HCEC 1CT (cell line): Measurements from ENCODE around the gene ADARB2.
"Not testable (repeated sequence)": the region's sequence is repeated elsewhere in the genome, so short reads cannot be mapped to it uniquely, and the experiment has no call there.

ENCODE experiments used
- DNase-seq: peaks from one replicate; pipeline ENCODE4 v3.0.0-alpha.2; 2017

ADARB2 gene

DNA sequence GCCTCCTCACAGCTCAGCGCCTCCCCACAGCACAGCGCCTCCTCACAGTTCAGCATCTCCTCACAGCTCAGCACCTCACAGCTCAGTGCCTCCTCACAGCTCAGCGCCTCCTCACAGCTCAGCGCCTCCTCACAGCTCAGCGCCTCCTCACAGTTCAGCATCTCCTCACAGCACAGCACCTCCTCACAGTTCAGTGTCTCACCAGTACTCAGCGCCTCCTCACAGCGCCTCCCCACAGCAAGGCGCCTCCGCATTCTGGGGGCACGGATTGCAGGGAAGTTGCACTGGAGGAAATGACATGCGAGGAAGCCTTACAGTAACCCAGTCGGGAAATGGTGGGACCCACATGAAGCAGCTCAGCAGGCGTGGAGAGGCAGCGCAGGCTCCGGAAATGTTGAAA is 409.6 kb downstream of the ADARB2 start:
- DNase-seq: no peak

DNA sequence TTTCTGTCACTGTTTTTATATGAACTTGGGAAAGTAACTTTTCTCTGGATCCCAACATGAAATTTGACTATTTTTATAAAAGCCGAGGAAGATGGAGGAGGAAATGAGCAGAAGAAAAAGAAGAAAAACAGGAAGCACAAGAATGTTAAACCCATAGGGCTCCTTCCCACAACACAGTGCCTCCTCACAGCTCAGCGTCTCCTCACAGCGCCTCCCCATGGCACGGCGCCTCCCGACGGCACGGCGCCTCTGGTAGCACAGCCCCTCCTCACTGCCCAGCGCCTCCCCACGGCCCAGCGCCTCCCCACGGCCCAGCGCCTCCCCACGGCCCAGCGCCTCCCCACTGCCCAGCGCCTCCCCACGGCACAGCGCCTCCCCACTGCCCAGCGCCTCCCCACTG is 410.8 kb downstream of the ADARB2 start:
- not testable (repeated sequence) for DNase-seq

DNA sequence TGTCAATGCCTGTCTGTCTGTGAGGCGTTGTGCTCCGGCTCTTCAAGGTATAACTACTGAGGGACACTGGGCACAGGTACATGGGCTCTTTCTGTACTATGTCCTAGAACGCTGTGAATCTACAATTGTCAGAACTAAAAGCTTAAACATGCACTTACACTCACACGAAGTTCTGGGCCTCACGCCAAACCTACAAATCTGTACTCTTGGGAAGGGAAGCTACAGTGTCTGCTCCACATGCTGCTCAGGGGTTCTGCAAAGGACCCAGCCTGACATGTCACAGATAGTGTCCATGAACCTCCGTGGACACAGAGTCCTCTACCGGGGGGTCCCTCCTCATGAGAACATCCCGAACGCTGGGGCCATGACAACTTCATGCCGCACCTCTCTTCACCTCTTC is 412.4 kb downstream of the ADARB2 start:
- DNase-seq: no peak

DNA sequence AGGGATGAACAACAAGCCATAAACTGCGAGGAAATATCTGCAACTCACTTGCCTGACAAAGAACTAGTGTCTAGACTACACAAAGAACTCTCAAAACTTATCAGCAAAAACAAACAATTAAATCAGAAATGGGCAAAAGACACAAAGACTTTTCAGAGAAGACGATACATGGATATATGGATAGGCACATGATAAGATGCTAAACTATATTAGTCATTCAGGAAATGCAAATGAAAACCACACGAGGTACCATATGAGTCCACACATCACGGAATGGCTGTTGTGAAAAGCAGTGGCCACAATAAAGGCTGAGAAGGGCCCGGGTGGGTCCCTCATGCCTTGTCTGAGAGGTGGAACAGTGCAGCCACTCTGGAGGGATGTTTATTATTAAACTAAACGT is 413.4 kb downstream of the ADARB2 start:
- no peak for DNase-seq

- no peak for DNase-seq
Measured at GRCh38 chr10:1320739-1321320, 416.5 kb downstream of the ADARB2 start.

- DNase-seq: no peak
Measured at GRCh38 chr10:1316809-1317143, 420.5 kb downstream of the ADARB2 start.

DNA sequence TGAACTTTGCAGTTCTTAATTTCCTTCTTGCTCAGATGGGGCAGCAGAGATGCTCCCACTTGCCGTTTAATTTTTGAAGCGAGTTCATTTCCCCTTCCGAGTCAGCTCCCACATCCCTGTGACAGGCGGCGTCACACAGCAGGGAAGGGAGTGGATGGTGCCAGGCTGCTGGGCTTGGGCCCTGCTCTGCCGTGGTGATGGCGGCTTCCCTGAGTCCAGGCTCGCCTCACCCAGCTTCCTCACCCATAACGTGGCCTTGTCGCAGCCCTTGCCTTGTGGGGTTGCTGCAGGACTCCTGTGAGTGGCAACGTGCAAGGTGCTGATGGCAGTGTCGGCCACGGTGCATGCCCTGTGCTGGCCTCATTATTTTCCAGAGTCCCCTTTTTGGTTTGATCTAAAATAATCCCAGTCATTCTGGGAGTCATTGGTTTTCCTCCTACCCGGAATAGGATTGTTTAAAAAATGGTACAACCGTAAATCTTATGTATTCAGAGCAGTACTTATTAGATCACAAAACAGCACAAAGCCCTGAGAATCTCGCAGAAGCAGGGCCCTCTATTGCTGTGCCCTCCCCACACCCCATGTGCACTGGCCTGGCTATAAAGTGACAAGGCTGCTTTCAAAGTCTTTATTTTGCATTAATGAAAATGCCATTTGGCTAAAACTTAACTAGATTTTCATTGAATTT is 421.1 kb downstream of the ADARB2 start:
- no peak for DNase-seq

GRCh38 chr10:1315178-1315577 is 422.1 kb downstream of the ADARB2 start:
- no peak for DNase-seq

- no peak for DNase-seq
Measured at GRCh38 chr10:1311726-1312125, 425.6 kb downstream of the ADARB2 start.

DNA sequence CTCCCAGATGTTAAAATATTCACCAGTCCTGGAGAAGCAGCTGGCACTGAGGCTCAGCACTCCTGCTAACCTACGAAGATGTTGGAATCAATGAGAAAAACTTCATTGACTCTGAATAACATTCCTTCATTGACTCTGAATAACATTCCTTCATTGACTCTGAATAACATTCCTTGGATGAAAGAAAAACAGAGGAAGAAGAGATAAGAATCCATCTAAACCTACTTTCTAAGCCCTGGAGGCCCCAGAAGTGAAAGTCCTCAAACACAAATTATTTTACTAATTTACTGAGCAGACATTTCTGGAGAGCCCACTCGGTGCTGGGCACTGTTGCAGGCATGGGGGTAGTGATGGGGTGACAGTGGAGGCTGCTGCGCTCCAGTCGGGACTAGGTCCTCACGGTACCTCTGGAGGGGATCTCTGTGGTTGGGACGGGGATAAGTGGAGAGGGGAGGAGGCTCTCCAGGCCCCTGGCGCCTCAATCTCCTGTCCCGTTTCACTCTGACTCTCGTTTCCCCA is 427.0 kb downstream of the ADARB2 start:
- DNase-seq: no peak

GRCh38 chr10:1309617-1310270 is 427.6 kb downstream of the ADARB2 start:
- DNase-seq: no peak

GRCh38 chr10:1308962-1309616 is 428.2 kb downstream of the ADARB2 start:
- no peak for DNase-seq

DNA sequence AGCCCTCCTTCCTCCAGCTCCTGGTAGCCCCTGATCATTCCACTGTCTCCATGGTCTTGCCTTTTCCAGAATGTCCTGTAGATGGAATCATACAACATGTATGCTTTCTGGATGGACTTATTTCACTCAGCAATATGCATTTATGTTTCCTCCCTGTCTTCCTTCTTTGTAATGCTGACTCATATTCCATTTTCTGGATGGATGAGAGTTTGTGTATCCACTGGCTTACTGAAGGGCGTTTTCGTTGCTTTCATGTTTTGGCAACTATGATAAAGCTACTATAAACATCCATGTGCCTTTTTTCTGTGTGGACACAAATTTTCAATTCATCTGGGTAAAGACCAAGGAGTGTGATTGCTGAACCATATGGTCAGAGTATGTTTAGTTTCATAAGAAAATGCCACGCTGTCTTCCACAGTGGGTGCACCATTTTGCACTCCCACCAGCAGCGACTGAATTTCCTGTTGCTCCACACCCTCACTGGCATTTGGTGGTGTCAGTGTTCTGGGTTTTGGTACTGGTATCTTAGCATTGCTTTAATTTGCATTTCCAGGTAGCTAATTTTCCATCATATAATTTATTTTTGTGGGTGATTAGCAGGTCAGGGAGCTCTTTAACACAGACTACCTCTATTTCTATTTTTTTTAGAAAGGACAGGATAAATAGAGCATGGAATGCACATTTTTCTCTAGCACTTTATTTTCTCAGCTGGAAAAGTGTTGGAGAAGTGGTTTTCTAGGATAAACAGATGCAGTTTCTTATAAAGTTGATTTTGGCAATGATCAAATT is 429.0 kb downstream of the ADARB2 start:
- no peak for DNase-seq

- DNase-seq: no peak
Measured at GRCh38 chr10:1301143-1301542, 436.2 kb downstream of the ADARB2 start.

DNA sequence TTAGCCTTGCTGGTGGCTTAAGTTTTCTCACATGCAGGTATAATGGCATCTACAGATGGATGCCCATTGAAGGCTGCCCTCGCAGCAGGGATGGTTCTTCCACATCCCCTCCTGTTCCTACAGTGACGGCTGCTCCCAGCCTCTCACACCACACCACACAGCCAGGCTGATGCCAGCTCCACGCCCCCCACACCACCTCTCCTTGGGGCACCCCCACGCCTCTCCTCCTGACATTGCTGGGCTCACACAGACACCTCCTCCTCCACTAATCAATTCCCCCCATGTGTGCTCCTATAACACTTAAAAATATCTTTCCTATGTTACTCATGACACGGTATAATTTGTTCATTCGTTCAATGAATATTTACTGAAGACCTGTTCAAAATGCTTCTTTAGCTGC is 437.1 kb downstream of the ADARB2 start:
- DNase-seq: no peak

GRCh38 chr10:1299041-1299726 is 438.1 kb downstream of the ADARB2 start:
- DNase-seq: no peak

GRCh38 chr10:1297566-1298301 is 439.6 kb downstream of the ADARB2 start:
- DNase-seq: no peak

GRCh38 chr10:1295756-1296480 is 441.4 kb downstream of the ADARB2 start:
- DNase-seq: no peak

DNA sequence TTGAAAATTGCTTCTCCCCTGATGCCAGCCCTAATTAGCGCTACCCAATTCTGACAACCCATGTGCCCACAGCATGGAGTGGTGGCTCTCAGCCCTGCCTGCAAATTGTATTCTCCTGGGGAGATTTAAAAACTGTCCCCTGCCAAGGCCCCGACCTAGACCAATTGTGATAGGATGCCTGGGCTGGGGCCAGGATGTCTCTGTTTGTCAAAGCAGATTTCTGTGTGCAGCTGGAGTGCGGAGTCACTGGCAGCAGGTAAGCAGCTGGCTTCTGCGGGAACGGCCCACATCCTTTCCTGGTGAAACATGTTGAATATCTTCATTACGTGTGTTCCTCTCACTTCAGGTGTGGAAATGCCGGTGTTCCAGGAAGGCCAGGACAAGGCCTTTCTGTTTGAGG is 442.6 kb downstream of the ADARB2 start:
- DNase-seq: no peak

GRCh38 chr10:1293636-1294435 is 443.5 kb downstream of the ADARB2 start:
- no peak for DNase-seq
